ENCODE data around the gene PCLO.
"Not testable (repeated sequence)": the region's sequence is repeated elsewhere in the genome, so short reads cannot be mapped to it uniquely, and the experiment has no call there.

Gene PCLO

DNA sequence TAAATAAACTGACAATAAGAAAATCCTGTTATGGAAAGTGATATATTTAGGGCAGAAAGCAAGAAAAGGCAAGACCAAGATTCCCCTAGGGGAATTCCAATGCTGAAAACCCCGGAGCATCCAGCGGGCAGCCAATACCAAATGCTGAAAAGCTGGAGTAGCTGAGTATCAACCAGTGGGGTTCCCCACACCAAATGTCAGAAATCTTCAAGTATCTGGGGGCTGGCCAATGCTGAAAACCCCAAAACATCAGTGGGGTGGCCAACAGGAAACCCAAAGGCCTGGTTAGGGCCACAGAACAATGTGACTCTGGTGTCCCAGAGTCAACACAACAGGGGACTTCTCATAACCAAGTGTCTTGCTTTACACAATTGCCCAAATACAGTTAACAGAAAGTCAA, 447.3 kb downstream of the PCLO start:
- TF ChIP-seq SPI1 (IDR thresholded peaks at IDR 0.05; ENCODE audit: low read depth, low read length) (no peak), POLR2A (IDR thresholded peaks at IDR 0.05; ENCODE audit: low read depth, low read length) (no peak), PAX5 (IDR thresholded peaks at IDR 0.05; ENCODE audit: insufficient read depth, low read length, severe bottlenecking) (no peak), TAF1 (IDR thresholded peaks at IDR 0.05; ENCODE audit: low read depth, low read length) (no peak), POLR2AphosphoS5 (IDR thresholded peaks at IDR 0.05; ENCODE audit: low read depth, low read length) (no peak)
- no peak for FAIRE-seq
- DNase-seq (ENCODE audit: insufficient read length, low spot score) = no peak

DNA sequence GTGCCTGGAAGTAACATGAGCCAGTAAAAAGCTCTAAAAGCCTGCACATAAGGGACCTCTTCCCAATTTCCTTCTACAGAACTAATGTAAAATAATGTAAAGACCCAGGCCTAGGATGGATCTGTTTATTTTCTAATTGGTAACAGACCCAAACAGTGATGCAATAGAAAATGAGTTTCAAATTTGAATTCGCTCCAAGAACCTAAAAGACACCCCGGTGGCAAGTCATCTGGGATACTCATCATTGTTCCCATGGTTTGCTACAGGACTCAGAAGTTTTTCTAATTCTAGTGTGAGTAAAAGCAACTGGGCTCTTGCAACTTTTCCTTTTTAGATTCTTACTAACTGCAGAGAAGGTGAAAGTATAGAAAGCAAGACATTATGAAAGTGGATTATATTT, 447.8 kb downstream of the PCLO start:
- DNase-seq (ENCODE audit: insufficient read length, low spot score) (no peak), FAIRE-seq (no peak)
- TF ChIP-seq POLR2A (IDR thresholded peaks at IDR 0.05; ENCODE audit: low read depth, low read length) (no peak), POLR2AphosphoS5 (IDR thresholded peaks at IDR 0.05; ENCODE audit: low read depth, low read length) (no peak), PAX5 (IDR thresholded peaks at IDR 0.05; ENCODE audit: insufficient read depth, low read length, severe bottlenecking) (no peak), SPI1 (IDR thresholded peaks at IDR 0.05; ENCODE audit: low read depth, low read length) (no peak), TAF1 (IDR thresholded peaks at IDR 0.05; ENCODE audit: low read depth, low read length) (no peak), POU2F2 (IDR thresholded peaks at IDR 0.05; ENCODE audit: low read depth, low read length) (no peak)

DNA sequence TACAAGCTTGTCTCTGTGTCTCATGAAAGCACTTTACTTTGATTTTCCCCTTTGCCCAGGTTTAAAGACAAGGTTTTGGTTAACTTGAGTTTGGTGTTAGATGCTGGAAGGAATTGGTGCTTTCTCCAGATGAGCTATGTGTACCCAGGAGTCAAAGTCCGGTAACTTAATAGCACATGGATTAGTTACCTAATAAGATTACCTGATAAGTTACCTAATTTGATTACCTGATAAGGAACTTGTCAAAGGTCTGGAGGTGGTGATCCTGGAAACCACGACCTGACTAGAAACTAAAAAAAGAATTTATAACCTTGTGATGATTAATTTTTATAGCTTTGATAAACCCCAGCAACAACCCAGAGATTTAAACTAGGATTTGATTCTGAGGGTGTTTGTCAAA, 449.2 kb downstream of the PCLO start:
- DNase-seq (ENCODE audit: insufficient read length, low spot score) (no peak), FAIRE-seq (no peak)
- TF ChIP-seq SPI1 (IDR thresholded peaks at IDR 0.05; ENCODE audit: low read depth, low read length) (no peak), PAX5 (IDR thresholded peaks at IDR 0.05; ENCODE audit: insufficient read depth, low read length, severe bottlenecking) (no peak), POLR2A (IDR thresholded peaks at IDR 0.05; ENCODE audit: low read depth, low read length) (no peak), POLR2AphosphoS5 (IDR thresholded peaks at IDR 0.05; ENCODE audit: low read depth, low read length) (no peak)

DNA sequence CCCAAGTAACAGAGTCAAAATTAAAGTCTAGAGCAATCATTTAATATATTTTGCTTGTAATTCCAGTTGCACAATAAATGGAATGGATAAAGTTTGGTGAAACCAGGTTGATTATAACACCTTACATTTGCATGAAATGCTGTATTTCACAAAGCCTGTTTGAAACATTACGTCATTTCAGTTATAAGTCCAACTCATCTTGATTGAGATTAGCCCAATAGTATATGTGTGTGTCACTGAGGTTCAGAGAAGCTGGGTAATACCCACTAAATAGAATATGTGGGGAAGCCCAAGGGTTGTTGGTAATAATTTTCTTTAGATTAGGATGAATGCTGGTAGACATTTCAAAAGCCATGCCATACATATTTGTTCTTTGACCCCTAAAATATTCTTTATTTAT, 456.3 kb downstream of the PCLO start:
- not testable (repeated sequence) for DNase-seq (ENCODE audit: insufficient read length, low spot score); FAIRE-seq

DNA sequence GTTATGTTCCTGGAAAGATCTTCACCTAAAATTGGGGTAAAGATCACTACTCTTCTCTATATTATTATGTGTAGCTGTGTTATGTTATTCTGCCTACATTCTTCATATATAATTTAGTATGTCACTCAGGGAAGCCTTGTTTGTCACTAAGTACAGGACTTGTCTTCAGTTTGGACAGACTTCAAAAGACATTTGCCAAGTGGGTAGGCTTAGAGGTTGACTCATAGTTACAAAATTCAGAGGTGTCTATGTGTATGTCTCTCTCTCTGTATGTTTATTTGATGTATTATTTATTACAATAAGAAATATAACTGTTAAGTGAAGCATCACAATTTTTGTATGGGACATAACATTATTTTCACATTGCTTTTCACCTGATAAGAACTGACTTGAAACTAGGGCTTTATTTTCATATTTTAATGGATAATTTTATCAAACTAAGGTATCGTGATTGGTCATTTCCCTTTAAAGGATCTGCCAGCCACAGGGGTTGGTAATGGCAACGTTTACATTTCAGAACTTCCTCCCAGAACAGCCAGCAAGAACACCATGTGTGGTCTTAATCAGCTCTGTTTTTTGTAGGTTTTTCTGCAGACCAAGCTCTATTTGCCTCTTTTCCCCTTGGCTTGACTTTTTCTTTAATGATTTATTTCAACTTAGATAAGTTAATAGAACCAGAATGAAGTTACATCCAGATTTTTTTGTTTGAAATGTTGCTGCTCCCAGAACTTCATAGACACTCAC, 457.0 kb downstream of the PCLO start:
- DNase-seq (ENCODE audit: insufficient read length, low spot score) (no peak), FAIRE-seq (no peak)
- no peak for TF ChIP-seq POLR2AphosphoS5 (IDR thresholded peaks at IDR 0.05; ENCODE audit: low read depth, low read length)
- TF ChIP-seq POU2F2 (IDR thresholded peaks at IDR 0.05; ENCODE audit: low read depth, low read length) = no peak
- TF ChIP-seq TAF1 (IDR thresholded peaks at IDR 0.05; ENCODE audit: low read depth, low read length) = no peak
- no peak for TF ChIP-seq SPI1 (IDR thresholded peaks at IDR 0.05; ENCODE audit: low read depth, low read length)
- no peak for TF ChIP-seq PAX5 (IDR thresholded peaks at IDR 0.05; ENCODE audit: insufficient read depth, low read length, severe bottlenecking)
- no peak for TF ChIP-seq POLR2A (IDR thresholded peaks at IDR 0.05; ENCODE audit: low read depth, low read length)

DNA sequence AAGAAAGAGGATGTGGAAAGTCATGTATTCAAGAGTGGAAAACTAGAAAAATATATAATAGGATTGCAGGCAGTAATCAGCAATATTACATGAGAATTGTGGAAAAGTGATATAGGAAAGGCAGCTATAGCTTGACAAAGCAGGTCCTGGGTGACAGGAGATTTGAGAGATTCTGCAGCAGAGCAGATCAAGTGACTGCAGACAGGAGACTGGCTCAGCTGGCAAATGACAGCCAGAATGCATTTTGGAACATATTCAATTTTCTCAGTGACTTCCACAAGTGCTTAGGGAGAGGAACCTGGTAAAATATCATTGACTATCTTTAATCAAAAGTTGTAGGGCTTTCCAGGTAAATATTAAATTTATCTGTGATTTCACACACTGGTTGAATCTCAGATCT, 458.6 kb downstream of the PCLO start:
- DNase-seq (ENCODE audit: insufficient read length, low spot score) (no peak), FAIRE-seq (no peak)
- TF ChIP-seq PAX5 (IDR thresholded peaks at IDR 0.05; ENCODE audit: insufficient read depth, low read length, severe bottlenecking) = no peak

Measured in GM12891 (cell line).